ENCODE results near the gene ZNF610. TPM values are rescaled to one million over a fixed set of nuclear protein-coding genes. Genes with fewer than 3 reads are reported as not detected.
"Not testable (repeated sequence)": the region's sequence is repeated elsewhere in the genome, so short reads cannot be mapped to it uniquely, and the experiment has no call there.

Gene ZNF610
- total RNA-seq, 1 donor from 2014 or later, result 7.5 TPM

DNA sequence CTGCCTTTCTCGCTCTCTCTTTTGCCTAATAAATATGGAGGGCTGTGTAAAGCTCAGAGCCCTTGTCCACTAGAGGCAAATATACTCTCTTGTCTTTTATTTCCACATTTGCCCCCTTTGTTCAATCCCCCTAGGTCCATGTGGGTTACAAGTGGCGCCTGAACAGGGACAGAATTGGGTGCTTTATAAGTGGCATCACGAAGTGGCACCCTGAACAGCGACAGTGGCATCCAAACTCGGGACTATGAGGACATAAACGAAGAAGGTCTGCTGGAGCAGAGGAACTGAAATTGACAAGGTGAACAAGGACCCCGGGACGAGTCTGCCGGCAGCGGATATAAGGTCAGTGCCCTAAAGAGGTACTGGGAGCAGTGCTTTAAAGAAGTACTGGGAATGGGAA lies 4.3 kb upstream of the ZNF610 start:
- Mint-ChIP-seq H3K27ac (ENCODE audit: unreplicated experiment) (no peak overlapping the region), H3K27me3 (ENCODE audit: unreplicated experiment) (peaks cover 3% of the 10 kb centered on the region), H3K4me3 (ENCODE audit: unreplicated experiment) (no peak overlapping the region), H3K9me3 (ENCODE audit: unreplicated experiment) (peaks cover 17% of the 10 kb centered on the region), H3K4me1 (ENCODE audit: unreplicated experiment) (peaks cover 7% of the 10 kb centered on the region), H3K36me3 (ENCODE audit: low read depth, unreplicated experiment) (peaks cover 22% of the 10 kb centered on the region)
- DNase-seq (ENCODE audit: low spot score), result no peak
- TF ChIP-seq, protein P1, sequence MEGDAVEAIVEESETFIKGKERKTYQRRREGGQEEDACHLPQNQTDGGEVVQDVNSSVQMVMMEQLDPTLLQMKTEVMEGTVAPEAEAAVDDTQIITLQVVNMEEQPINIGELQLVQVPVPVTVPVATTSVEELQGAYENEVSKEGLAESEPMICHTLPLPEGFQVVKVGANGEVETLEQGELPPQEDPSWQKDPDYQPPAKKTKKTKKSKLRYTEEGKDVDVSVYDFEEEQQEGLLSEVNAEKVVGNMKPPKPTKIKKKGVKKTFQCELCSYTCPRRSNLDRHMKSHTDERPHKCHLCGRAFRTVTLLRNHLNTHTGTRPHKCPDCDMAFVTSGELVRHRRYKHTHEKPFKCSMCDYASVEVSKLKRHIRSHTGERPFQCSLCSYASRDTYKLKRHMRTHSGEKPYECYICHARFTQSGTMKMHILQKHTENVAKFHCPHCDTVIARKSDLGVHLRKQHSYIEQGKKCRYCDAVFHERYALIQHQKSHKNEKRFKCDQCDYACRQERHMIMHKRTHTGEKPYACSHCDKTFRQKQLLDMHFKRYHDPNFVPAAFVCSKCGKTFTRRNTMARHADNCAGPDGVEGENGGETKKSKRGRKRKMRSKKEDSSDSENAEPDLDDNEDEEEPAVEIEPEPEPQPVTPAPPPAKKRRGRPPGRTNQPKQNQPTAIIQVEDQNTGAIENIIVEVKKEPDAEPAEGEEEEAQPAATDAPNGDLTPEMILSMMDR (IDR thresholded peaks at IDR 0.05; ENCODE audit: unreplicated experiment), result no peak

DNA sequence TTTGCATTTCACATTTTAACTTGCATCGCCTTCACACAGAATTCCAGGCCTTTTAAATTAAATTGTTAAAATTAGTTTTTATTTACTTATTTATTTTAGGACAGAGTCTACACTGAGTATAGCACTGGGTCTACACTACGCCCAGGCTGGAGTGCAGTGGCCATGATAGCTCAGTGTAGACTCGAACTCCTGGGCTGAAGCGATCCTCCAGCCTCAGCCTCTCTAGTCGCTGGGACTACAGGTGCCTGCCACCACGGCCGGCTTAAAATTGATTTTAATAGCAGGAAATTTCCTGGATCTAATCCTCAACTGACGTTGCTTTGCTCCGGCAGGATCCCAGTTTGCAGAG lies 301 bp upstream of the ZNF610 start:
- peaks cover 21% of the 10 kb centered on the region for H3K9me3 Mint-ChIP-seq (ENCODE audit: unreplicated experiment)
- H3K27me3 Mint-ChIP-seq (ENCODE audit: unreplicated experiment), result peaks cover 7% of the 10 kb centered on the region
- H3K4me3 Mint-ChIP-seq (ENCODE audit: unreplicated experiment), result peak overlapping the region; percentile 96
- no peak overlapping the region for H3K27ac Mint-ChIP-seq (ENCODE audit: unreplicated experiment)
- H3K36me3 Mint-ChIP-seq (ENCODE audit: low read depth, unreplicated experiment), result peaks cover 28% of the 10 kb centered on the region
- H3K4me1 Mint-ChIP-seq (ENCODE audit: unreplicated experiment), result peaks cover 15% of the 10 kb centered on the region
- TF ChIP-seq, protein P1 (IDR thresholded peaks at IDR 0.05; ENCODE audit: unreplicated experiment), result no peak
- DNase-seq (ENCODE audit: low spot score), result no peak

DNA sequence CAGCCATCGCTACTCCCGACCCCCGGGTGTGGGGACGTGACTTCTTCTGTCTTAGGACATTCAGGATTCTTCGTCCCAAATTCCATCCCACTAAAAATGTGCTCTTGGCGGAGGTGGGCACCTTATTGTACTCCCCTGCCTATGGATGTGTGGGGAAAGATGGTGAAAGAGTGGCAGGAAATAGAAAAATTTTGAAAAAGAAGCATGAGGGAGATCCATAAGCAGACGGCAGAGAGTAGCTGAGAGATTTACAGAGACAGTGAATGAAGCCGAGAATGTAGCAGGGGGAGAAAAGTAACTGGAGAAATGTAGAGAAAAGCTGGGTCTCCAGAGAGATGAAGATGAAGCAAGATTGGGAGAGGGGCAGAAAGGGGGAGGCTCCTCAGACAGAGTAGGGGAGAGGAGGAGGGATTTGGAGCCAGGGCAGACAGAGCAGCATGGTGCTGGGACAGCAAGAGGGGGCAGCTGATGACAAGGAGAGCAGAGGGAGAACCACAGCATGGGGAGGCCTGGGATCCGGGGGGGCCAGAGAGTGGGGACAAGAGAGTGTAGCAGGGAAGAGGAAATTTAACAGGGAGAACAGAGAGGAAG lies 843 bp downstream of the ZNF610 start:
- TF ChIP-seq, protein P1 (IDR thresholded peaks at IDR 0.05; ENCODE audit: unreplicated experiment), result no peak
- H3K36me3 Mint-ChIP-seq (ENCODE audit: low read depth, unreplicated experiment), result peaks cover 25% of the 10 kb centered on the region
- peaks cover 7% of the 10 kb centered on the region for H3K27me3 Mint-ChIP-seq (ENCODE audit: unreplicated experiment)
- DNase-seq (ENCODE audit: low spot score), result peak; percentile 4
- H3K4me1 Mint-ChIP-seq (ENCODE audit: unreplicated experiment), result peaks cover 15% of the 10 kb centered on the region
- peak overlapping the region; percentile 86 for H3K27ac Mint-ChIP-seq (ENCODE audit: unreplicated experiment)
- peaks cover 12% of the 10 kb centered on the region for H3K9me3 Mint-ChIP-seq (ENCODE audit: unreplicated experiment)
- H3K4me3 Mint-ChIP-seq (ENCODE audit: unreplicated experiment), result peak overlapping the region; percentile 96

DNA sequence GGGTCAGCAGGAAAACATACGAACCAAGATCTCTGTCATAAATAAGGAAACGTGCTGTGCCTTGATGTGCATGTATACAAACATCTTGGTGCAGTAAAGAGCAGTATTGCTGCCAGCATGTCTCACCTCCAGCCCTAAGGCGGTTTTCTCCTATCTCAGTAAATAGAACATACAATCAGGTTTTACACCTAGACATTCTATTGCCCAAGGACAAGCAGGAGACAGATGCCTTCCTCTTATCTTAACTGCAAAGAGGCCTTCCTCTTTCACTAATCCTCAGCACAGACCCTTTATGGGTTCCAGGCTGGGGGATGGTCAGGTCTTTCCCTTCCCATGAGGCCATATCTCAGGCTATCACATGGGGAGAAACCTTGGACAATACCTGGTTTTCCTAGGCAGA lies 3.0 kb downstream of the ZNF610 start:
- peaks cover 15% of the 10 kb centered on the region for H3K4me1 Mint-ChIP-seq (ENCODE audit: unreplicated experiment)
- not testable (repeated sequence) for H3K4me3 Mint-ChIP-seq (ENCODE audit: unreplicated experiment); DNase-seq (ENCODE audit: low spot score); H3K9me3 Mint-ChIP-seq (ENCODE audit: unreplicated experiment); H3K27ac Mint-ChIP-seq (ENCODE audit: unreplicated experiment); H3K27me3 Mint-ChIP-seq (ENCODE audit: unreplicated experiment)
- peaks cover 23% of the 10 kb centered on the region for H3K36me3 Mint-ChIP-seq (ENCODE audit: low read depth, unreplicated experiment)

DNA sequence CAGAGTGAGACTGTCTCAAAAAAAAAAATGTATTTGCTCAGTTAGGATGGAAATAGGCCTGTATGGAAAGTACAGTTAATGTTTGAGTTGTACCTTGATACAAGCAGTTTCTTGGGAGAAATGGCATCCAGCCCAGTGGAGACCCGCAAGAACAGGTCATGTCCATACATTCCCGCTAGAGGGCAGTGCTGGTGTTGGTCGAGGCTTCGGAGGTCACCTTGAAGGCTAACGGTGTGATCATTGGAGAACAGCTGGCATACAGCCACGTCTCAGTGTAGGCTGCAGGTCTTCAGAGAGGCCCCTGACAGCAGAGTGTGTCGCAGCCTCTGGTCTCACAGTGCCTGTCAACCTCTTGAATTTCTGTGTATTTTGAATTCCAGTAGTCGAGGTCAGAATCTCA lies 7.5 kb downstream of the ZNF610 start:
- Mint-ChIP-seq H3K27me3 (ENCODE audit: unreplicated experiment) (peaks cover 3% of the 10 kb centered on the region), H3K9me3 (ENCODE audit: unreplicated experiment) (no peaks in the 10 kb centered on the region), H3K4me1 (ENCODE audit: unreplicated experiment) (no peaks in the 10 kb centered on the region), H3K27ac (ENCODE audit: unreplicated experiment) (no peak overlapping the region), H3K36me3 (ENCODE audit: low read depth, unreplicated experiment) (peaks cover 21% of the 10 kb centered on the region), H3K4me3 (ENCODE audit: unreplicated experiment) (no peak overlapping the region)
- DNase-seq (ENCODE audit: low spot score), result peak; percentile 66
- TF ChIP-seq, protein P1 (IDR thresholded peaks at IDR 0.05; ENCODE audit: unreplicated experiment), result peak; percentile 67

All from endothelial cell (in vitro differentiated cells).